Measurements from ENCODE around the gene KANSL1.
A peak's percentile ranks its signal among the peaks of the same experiment; 100 is the strongest.
"Not testable (repeated sequence)": the region's sequence is repeated elsewhere in the genome, so short reads cannot be mapped to it uniquely, and the experiment has no call there.

The KANSL1 gene

DNA sequence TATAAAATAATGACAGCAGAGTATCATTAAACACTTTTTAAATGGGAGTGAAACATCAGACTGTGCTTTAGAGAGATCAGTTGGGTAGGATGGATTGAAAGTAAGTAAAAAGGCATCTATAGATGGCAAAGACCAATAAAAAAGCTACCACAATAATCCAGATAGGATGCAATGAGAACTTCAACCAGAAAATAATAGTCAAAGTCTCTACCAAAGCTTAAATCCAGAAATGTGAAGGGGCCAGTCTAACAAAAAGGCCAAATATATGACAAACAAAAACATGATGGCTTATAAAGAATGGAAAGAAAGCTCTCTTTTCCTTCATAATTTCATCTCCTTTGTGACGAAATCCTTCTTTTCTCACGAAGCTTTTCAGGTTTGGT lies 12.3 kb downstream of the KANSL1 start:
- no peak overlapping the region for H3K27ac ChIP-seq (ENCODE audit: low read depth, low read length)
- H3K27me3 ChIP-seq (ENCODE audit: control insufficient read depth in 5 of 5, insufficient read depth in 4 of 5, low read length in 5 of 5) = no peaks in the 10 kb centered on the region
- H3K4me3 ChIP-seq (ENCODE audit: low read depth in 1 of 5, low read length in 5 of 5) = no peak overlapping the region
- H3K9ac ChIP-seq (ENCODE audit: low read length in 5 of 5) = no peak overlapping the region
- peaks cover 0 to 67% (median 55%) of the 10 kb centered on the region in 5 donors for H3K4me1 ChIP-seq (ENCODE audit: control insufficient read depth in 5 of 5, insufficient read depth in 5 of 5, low read length in 5 of 5)
- no peaks in the 10 kb centered on the region for H3K36me3 ChIP-seq (ENCODE audit: control insufficient read depth in 5 of 5, insufficient read depth in 5 of 5, low read length in 5 of 5)
- no peaks in the 10 kb centered on the region for H3K9me3 ChIP-seq (ENCODE audit: control insufficient read depth in 5 of 5, low read length in 5 of 5)

DNA sequence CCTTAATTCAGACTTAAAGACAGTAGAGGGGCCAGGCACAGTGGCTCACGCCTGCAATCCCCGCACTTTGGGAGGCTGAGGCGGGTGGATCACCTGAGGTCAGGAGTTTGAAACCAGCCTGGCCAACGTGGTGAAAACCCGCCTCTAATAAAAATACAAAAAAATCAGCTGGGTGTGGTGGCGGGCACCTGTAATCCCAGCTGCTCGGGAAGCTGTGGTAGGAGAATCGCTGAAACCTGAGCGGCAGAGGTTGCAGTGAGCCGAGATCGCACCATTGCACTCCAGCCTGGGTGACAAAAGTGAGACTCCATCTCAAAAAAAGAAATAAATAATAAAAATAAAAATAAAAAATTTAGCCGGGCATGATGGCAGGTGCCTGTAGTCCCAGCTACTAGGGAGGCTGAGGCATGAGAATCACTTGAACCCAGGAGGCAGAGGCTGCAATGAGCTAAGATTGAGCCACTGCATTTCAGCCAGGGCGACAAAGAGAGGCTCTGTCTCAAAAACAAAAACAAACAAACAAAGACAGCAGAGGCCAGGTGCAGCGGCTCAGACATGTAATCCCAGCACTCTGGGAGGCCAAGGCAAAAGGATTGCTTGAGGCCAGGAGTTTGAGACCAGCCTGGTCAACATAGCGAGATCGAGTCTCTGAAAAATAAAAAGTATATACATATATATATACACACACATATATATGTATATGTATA lies 12.9 kb downstream of the KANSL1 start:
- not testable (repeated sequence) for H3K27me3 ChIP-seq (ENCODE audit: control insufficient read depth in 5 of 5, insufficient read depth in 4 of 5, low read length in 5 of 5); H3K4me3 ChIP-seq (ENCODE audit: low read depth in 1 of 5, low read length in 5 of 5); H3K9me3 ChIP-seq (ENCODE audit: control insufficient read depth in 5 of 5, low read length in 5 of 5); H3K9ac ChIP-seq (ENCODE audit: low read length in 5 of 5); H3K36me3 ChIP-seq (ENCODE audit: control insufficient read depth in 5 of 5, insufficient read depth in 5 of 5, low read length in 5 of 5); H3K27ac ChIP-seq (ENCODE audit: low read depth, low read length)
- H3K4me1 ChIP-seq (ENCODE audit: control insufficient read depth in 5 of 5, insufficient read depth in 5 of 5, low read length in 5 of 5) = peaks cover 0 to 61% (median 55%) of the 10 kb centered on the region in 5 donors

DNA sequence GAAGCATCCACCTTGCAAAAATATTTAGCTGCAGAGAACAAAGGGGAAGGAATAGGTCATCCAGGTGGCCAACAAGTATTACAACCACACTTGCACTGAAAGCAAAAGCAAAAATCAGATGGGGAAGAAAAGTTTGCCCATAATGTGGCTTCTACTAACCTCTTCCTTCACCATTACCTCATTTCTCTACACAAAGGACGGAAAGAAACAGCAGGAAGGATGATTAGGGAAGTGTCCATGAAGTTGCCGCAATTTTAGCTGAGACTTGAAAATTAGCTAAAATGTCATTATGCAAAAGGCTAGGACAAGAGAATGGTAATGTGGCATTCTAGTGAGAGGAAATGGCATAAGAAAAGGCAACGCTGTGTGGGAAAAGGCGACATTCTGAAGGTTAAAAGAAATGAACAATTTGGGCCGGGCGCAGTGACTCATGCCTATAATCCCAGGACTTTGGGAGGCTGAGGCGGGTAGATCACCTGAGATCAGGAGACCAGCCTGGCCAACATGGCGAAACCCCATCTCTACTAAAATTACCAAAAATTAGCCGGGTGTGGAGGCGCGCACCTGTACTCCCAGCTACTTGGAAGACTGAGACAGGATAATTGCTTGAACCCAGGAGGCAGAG lies 13.7 kb downstream of the KANSL1 start:
- no peak overlapping the region for H3K4me3 ChIP-seq (ENCODE audit: low read depth in 1 of 5, low read length in 5 of 5)
- no peak overlapping the region for H3K27ac ChIP-seq (ENCODE audit: low read depth, low read length)
- no peaks in the 10 kb centered on the region for H3K27me3 ChIP-seq (ENCODE audit: control insufficient read depth in 5 of 5, insufficient read depth in 4 of 5, low read length in 5 of 5)
- no peak overlapping the region for H3K9ac ChIP-seq (ENCODE audit: low read length in 5 of 5)
- H3K36me3 ChIP-seq (ENCODE audit: control insufficient read depth in 5 of 5, insufficient read depth in 5 of 5, low read length in 5 of 5) = no peaks in the 10 kb centered on the region
- peaks cover 0 to 55% (median 50%) of the 10 kb centered on the region in 5 donors for H3K4me1 ChIP-seq (ENCODE audit: control insufficient read depth in 5 of 5, insufficient read depth in 5 of 5, low read length in 5 of 5)
- H3K9me3 ChIP-seq (ENCODE audit: control insufficient read depth in 5 of 5, low read length in 5 of 5) = no peaks in the 10 kb centered on the region

DNA sequence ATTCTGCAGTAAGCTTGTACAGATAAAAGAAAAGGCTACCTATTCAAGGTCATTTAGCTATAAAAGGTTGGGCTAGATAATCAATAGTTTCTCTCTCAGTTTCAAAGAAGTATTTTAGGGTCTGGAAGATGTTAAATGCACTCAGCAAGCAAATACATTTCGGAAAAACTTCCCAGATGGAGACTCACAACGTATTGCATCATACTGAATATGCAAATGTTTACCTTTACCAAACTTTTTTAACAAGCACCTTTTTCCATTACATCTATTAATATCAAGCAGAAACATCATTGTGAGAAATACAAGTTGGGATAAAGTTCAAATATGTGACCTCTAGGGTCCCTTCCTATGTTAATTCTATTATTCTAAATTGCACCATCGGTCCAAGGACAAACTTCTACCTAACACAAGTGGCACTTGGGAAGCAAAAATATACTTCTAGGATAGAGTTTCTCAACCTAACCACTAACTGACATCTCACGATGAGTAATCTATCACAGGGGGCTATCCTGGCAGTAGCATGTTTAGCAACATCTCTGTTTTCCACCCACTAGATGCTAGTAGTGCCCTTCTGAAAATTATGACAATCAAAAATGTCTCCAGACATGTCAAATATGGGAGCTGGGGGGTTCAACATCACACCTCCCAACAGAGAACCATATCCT lies 14.5 kb downstream of the KANSL1 start:
- Histone ChIP-seq H3K36me3 (ENCODE audit: control insufficient read depth in 5 of 5, insufficient read depth in 5 of 5, low read length in 5 of 5) (no peaks in the 10 kb centered on the region), H3K27ac (ENCODE audit: low read depth, low read length) (no peak overlapping the region), H3K9me3 (ENCODE audit: control insufficient read depth in 5 of 5, low read length in 5 of 5) (no peaks in the 10 kb centered on the region), H3K9ac (ENCODE audit: low read length in 5 of 5) (no peak overlapping the region), H3K4me3 (ENCODE audit: low read depth in 1 of 5, low read length in 5 of 5) (no peak overlapping the region), H3K27me3 (ENCODE audit: control insufficient read depth in 5 of 5, insufficient read depth in 4 of 5, low read length in 5 of 5) (no peaks in the 10 kb centered on the region), H3K4me1 (ENCODE audit: control insufficient read depth in 5 of 5, insufficient read depth in 5 of 5, low read length in 5 of 5) (peaks cover 0 to 53% (median 44%) of the 10 kb centered on the region in 5 donors)

DNA sequence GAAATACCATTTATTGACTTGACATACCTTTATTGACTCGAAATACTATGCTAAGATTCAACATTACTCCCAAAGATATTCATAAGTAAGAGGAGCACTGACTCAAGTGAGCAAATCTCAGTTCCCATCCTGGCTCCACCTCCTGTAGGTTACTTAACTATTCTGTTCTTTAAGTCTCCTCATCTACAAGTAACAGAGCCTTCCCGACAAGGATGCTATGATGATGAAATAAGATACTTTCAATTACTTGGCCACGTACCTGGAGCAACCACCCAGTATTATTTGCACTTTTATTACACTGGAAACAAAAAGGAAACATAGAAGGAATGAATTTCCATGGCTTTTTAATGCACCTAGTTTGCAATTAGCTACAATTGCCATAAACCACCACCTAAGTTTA lies 16.3 kb downstream of the KANSL1 start:
- H3K36me3 ChIP-seq (ENCODE audit: control insufficient read depth in 5 of 5, insufficient read depth in 5 of 5, low read length in 5 of 5) = peaks cover 0 to under 1% (median 0%) of the 10 kb centered on the region in 5 donors
- H3K9ac ChIP-seq (ENCODE audit: low read length in 5 of 5) = no peak overlapping the region
- H3K9me3 ChIP-seq (ENCODE audit: control insufficient read depth in 5 of 5, low read length in 5 of 5) = no peaks in the 10 kb centered on the region
- no peaks in the 10 kb centered on the region for H3K27me3 ChIP-seq (ENCODE audit: control insufficient read depth in 5 of 5, insufficient read depth in 4 of 5, low read length in 5 of 5)
- no peak overlapping the region for H3K4me3 ChIP-seq (ENCODE audit: low read depth in 1 of 5, low read length in 5 of 5)
- H3K27ac ChIP-seq (ENCODE audit: low read depth, low read length) = no peak overlapping the region
- H3K4me1 ChIP-seq (ENCODE audit: control insufficient read depth in 5 of 5, insufficient read depth in 5 of 5, low read length in 5 of 5) = peaks cover 4 to 59% (median 54%) of the 10 kb centered on the region in 5 donors

DNA sequence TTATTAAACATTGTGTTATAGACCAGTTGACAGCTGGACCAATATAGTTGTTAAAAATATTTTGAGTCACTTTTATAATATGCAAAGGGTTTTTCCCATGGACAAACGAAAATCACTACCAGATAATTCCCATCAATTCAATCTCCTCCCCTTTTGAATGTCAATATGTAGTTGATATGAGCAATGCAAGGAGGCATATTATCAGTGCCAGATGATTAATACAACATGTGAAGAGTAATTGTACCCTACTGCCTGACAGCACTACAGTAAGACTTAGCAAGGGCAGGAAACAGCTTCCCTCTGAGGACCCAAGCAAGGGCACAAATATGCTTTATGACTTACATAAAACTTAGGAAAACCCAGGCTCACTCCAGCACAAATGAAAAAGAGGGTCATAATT lies 17.3 kb downstream of the KANSL1 start:
- Histone ChIP-seq H3K4me3 (ENCODE audit: low read depth in 1 of 5, low read length in 5 of 5) (no peak overlapping the region), H3K27ac (ENCODE audit: low read depth, low read length) (no peak overlapping the region), H3K4me1 (ENCODE audit: control insufficient read depth in 5 of 5, insufficient read depth in 5 of 5, low read length in 5 of 5) (peaks cover 4 to 58% (median 51%) of the 10 kb centered on the region in 5 donors), H3K36me3 (ENCODE audit: control insufficient read depth in 5 of 5, insufficient read depth in 5 of 5, low read length in 5 of 5) (peaks cover 7 to 11% (median 10%) of the 10 kb centered on the region in 5 donors), H3K27me3 (ENCODE audit: control insufficient read depth in 5 of 5, insufficient read depth in 4 of 5, low read length in 5 of 5) (no peaks in the 10 kb centered on the region), H3K9ac (ENCODE audit: low read length in 5 of 5) (no peak overlapping the region), H3K9me3 (ENCODE audit: control insufficient read depth in 5 of 5, low read length in 5 of 5) (no peaks in the 10 kb centered on the region)

DNA sequence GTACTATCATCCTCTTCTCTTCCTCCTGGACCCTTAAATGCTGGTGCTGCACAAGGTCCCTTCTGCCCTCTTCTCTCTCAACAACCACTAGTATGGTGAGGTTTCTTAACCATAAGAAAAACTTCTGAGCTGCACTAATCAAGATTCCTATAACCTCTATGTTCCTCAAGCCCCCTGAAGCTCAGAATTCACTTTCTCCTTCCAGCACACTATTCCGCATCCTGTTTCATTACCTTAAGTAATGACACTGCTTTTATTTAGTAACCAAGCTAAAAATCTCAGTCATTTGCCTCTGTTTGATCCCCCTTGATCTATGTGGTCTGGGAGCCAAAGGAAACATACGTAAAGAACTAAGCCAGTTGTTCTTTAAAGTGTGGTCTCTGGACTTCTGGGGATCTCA lies 20.1 kb downstream of the KANSL1 start:
- Histone ChIP-seq H3K4me1 (ENCODE audit: control insufficient read depth in 5 of 5, insufficient read depth in 5 of 5, low read length in 5 of 5) (peaks cover 4 to 46% (median 38%) of the 10 kb centered on the region in 5 donors), H3K27me3 (ENCODE audit: control insufficient read depth in 5 of 5, insufficient read depth in 4 of 5, low read length in 5 of 5) (no peaks in the 10 kb centered on the region), H3K27ac (ENCODE audit: low read depth, low read length) (no peak overlapping the region), H3K36me3 (ENCODE audit: control insufficient read depth in 5 of 5, insufficient read depth in 5 of 5, low read length in 5 of 5) (peaks cover 12 to 27% (median 26%) of the 10 kb centered on the region in 5 donors), H3K4me3 (ENCODE audit: low read depth in 1 of 5, low read length in 5 of 5) (no peak overlapping the region), H3K9me3 (ENCODE audit: control insufficient read depth in 5 of 5, low read length in 5 of 5) (no peaks in the 10 kb centered on the region), H3K9ac (ENCODE audit: low read length in 5 of 5) (peak overlapping the region in 3 of 5 donors; percentile 9 to 14 (median 13))

DNA sequence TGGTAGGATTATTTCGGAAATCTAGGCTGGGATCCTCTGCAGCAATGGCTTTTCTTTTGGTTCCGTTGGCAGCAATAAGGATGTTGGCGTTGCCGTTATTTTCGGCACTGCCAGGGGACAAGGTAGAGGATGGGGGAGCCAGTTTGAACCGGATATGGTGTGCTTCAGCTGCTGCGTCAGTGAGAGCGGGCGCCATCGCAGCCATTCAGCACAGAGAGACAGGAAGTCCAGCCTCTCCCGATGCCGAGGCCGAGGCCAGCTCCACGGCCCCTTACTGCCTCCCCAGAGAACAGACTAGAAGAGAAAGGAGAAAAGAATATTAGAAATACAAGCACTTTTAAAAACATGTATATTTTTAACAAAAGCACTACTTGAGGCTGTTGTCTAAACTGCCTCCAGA lies 21.3 kb downstream of the KANSL1 start:
- Histone ChIP-seq H3K36me3 (ENCODE audit: control insufficient read depth in 5 of 5, insufficient read depth in 5 of 5, low read length in 5 of 5) (peaks cover 12 to 27% (median 26%) of the 10 kb centered on the region in 5 donors), H3K4me1 (ENCODE audit: control insufficient read depth in 5 of 5, insufficient read depth in 5 of 5, low read length in 5 of 5) (peaks cover 4 to 51% (median 41%) of the 10 kb centered on the region in 5 donors), H3K4me3 (ENCODE audit: low read depth in 1 of 5, low read length in 5 of 5) (no peak overlapping the region), H3K27me3 (ENCODE audit: control insufficient read depth in 5 of 5, insufficient read depth in 4 of 5, low read length in 5 of 5) (no peaks in the 10 kb centered on the region), H3K27ac (ENCODE audit: low read depth, low read length) (no peak overlapping the region), H3K9me3 (ENCODE audit: control insufficient read depth in 5 of 5, low read length in 5 of 5) (no peaks in the 10 kb centered on the region), H3K9ac (ENCODE audit: low read length in 5 of 5) (peak overlapping the region in 1 of 5 donors; percentile 14)

DNA sequence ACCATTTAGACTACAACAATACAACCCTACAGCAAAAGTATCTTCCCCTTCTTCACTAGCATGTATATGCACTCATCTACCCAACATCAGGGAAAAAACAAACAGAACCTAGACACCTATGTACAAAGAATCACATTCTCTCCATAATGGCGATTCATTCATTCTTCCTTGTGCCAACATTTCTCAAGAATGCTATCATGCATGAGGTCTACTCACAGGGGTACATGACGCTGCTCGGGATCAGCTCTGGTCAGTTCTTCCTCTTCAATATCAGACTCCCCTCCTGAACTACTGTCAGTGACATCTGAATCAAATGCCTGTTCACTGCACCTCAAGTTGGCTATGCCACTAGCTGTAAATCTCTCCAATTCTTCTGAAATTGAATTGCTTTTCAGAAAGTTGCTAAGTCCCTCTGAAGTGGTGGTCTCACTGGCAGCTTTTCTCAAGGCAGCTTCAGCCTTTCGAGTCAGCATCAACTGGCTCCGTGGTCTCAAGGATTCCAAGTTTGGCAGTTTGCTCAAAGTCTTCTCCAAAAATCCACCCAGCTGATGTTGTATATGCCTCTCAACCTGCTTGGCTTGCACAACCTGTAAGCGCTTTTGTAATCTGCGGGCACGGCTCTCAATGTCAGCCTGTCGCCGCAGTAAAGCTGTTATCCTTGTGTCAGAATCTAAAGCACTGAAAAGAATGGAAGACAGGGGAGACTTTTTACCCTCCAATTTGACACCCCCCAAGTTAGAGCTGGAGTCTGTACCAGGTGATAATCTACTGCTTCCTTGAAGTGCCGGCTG lies 22.4 kb downstream of the KANSL1 start:
- H3K4me3 ChIP-seq (ENCODE audit: low read depth in 1 of 5, low read length in 5 of 5) = no peak overlapping the region
- H3K27ac ChIP-seq (ENCODE audit: low read depth, low read length) = no peak overlapping the region
- peaks cover 12 to 27% (median 26%) of the 10 kb centered on the region in 5 donors for H3K36me3 ChIP-seq (ENCODE audit: control insufficient read depth in 5 of 5, insufficient read depth in 5 of 5, low read length in 5 of 5)
- no peaks in the 10 kb centered on the region for H3K9me3 ChIP-seq (ENCODE audit: control insufficient read depth in 5 of 5, low read length in 5 of 5)
- H3K27me3 ChIP-seq (ENCODE audit: control insufficient read depth in 5 of 5, insufficient read depth in 4 of 5, low read length in 5 of 5) = no peaks in the 10 kb centered on the region
- H3K4me1 ChIP-seq (ENCODE audit: control insufficient read depth in 5 of 5, insufficient read depth in 5 of 5, low read length in 5 of 5) = peaks cover 4 to 50% (median 39%) of the 10 kb centered on the region in 5 donors
- no peak overlapping the region for H3K9ac ChIP-seq (ENCODE audit: low read length in 5 of 5)

All from subcutaneous abdominal adipose tissue (tissue), 5 donors.